Stimulated activated CD4-positive, alpha-beta T cell treated with anti-CD3 and anti-CD28 coated beads, Interleukin-15, amount 100 ng/mL, for 48 hours (primary cell): ENCODE results near the gene GABBR2.

ENCODE experiments used
- DNase-seq, 2 donors: peaks; one replicate each; pipeline ENCODE4 v3.0.0-alpha.2; 2020; ENCODE audit warnings: low read depth in 2 of 2

GABBR2 gene

GRCh38 chr9:98708933-98709911 is at the start of gene GABBR2:
TSS of gene GABBR2 (minus strand) at chr9:98708935. CDS start at chr9:98708737, 198 bp downstream.
- DNase-seq, result no peak

- DNase-seq, result no peak
Measured at GRCh38 chr9:98755006-98755618, 46.4 kb upstream of the GABBR2 start.

- no peak for DNase-seq
Measured at GRCh38 chr9:98751210-98751609, 42.5 kb upstream of the GABBR2 start.

GRCh38 chr9:98750364-98751060 is 41.8 kb upstream of the GABBR2 start:
- DNase-seq, result no peak

GRCh38 chr9:98747476-98747875 is 38.7 kb upstream of the GABBR2 start:
- no peak for DNase-seq

GRCh38 chr9:98745470-98745869 is 36.7 kb upstream of the GABBR2 start:
- no peak for DNase-seq

- DNase-seq, result no peak
Measured at GRCh38 chr9:98743818-98744611, 35.3 kb upstream of the GABBR2 start.

- DNase-seq, result no peak
Measured at GRCh38 chr9:98743329-98743728, 34.6 kb upstream of the GABBR2 start.

- DNase-seq, result no peak
Measured at GRCh38 chr9:98742325-98743280, 33.9 kb upstream of the GABBR2 start.

GRCh38 chr9:98740226-98740881 is 31.6 kb upstream of the GABBR2 start:
- DNase-seq, result no peak

- DNase-seq, result no peak
Measured at GRCh38 chr9:98738741-98739140, 30.0 kb upstream of the GABBR2 start.

- DNase-seq, result no peak
Measured at GRCh38 chr9:98736226-98736625, 27.5 kb upstream of the GABBR2 start.

- DNase-seq, result no peak
Measured at GRCh38 chr9:98732801-98733200, 24.1 kb upstream of the GABBR2 start.

GRCh38 chr9:98732091-98732490 is 23.4 kb upstream of the GABBR2 start:
- no peak for DNase-seq

GRCh38 chr9:98730871-98731270 is 22.1 kb upstream of the GABBR2 start:
- DNase-seq, result no peak

- DNase-seq, result no peak
Measured at GRCh38 chr9:98728500-98728899, 19.8 kb upstream of the GABBR2 start.

GRCh38 chr9:98727428-98727827 is 18.7 kb upstream of the GABBR2 start:
- DNase-seq, result no peak

- DNase-seq, result no peak
Measured at GRCh38 chr9:98726735-98727134, 18.0 kb upstream of the GABBR2 start.

- DNase-seq, result no peak
Measured at GRCh38 chr9:98724810-98725530, 16.2 kb upstream of the GABBR2 start.
